Activated naive CD4-positive, alpha-beta T cell treated with anti-CD3 and anti-CD28 coated beads, Interleukin-2, amount 50 U/mL, for 24 hours (primary cell): Measurements from ENCODE around the gene UBE2L5.

Experiments used
- H3K27ac Mint-ChIP-seq: one replicate; pipeline ENCODE4 v1.8.0; 2021; ENCODE audit warnings: mild to moderate bottlenecking, mixed read lengths
- H3K27me3 Mint-ChIP-seq: one replicate; pipeline ENCODE4 v1.8.0; 2021; ENCODE audit warnings: mixed read lengths
- H3K36me3 Mint-ChIP-seq: one replicate; pipeline ENCODE4 v1.8.0; 2021; ENCODE audit warnings: mixed read lengths
- H3K4me1 Mint-ChIP-seq: one replicate; pipeline ENCODE4 v1.8.0; 2021; ENCODE audit warnings: mixed read lengths
- H3K4me3 Mint-ChIP-seq: one replicate; pipeline ENCODE4 v1.8.0; 2021; ENCODE audit warnings: mild to moderate bottlenecking, mixed read lengths
- H3K9me3 Mint-ChIP-seq: one replicate; pipeline ENCODE4 v1.8.0; 2021; ENCODE audit warnings: mixed read lengths

Gene UBE2L5

GRCh38 chr13:30422054-30422839 lies at the start of gene UBE2L5:
TSS of gene UBE2L5 (plus strand) at chr13:30422493. CDS start at chr13:30427991, 5,498 bp downstream.
- no peaks in the 10 kb centered on the region for H3K36me3 Mint-ChIP-seq
- H3K27ac Mint-ChIP-seq: peak within 1 kb of the TSS; percentile 91
- H3K4me3 Mint-ChIP-seq: peak within 1 kb of the TSS; percentile 92
- no peaks in the 10 kb centered on the region for H3K9me3 Mint-ChIP-seq
- peaks cover 13% of the 10 kb centered on the region for H3K4me1 Mint-ChIP-seq
- H3K27me3 Mint-ChIP-seq: no peaks in the 10 kb centered on the region

- H3K4me1 Mint-ChIP-seq: peaks cover 94% of the 10 kb centered on the region
- H3K27me3 Mint-ChIP-seq: no peaks in the 10 kb centered on the region
- peak overlapping the region; percentile 64 for H3K27ac Mint-ChIP-seq
Measured at GRCh38 chr13:30373727-30374126, 48.6 kb upstream of the UBE2L5 start.

DNA sequence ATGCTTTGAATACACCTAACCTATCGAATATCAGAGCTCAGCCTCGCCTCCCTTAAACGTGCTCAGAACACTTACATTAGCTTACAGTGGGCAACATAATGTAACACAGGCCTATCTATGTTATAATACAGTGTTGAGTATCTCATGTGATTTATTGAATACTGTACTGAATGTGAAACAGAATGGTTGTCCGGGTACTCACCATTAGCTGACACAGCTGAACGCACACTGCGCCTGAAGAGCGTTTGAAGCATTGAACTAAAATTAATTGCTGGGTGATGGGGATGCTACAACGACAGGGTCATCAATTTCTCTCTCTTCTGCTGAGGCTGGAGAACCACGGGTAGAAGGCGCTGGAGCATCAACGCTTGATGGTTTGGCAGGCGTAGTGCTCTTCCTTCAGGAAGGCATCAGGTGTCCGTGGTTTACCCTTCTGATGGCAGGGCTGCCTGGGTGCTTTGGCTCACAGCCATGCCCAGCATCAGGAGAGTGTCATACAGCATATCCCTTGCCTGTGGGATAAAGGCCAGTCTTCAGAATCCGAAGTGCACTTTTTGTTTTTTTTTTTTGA lies 46.9 kb upstream of the UBE2L5 start:
- H3K4me3 Mint-ChIP-seq: peak overlapping the region; percentile 73
- H3K36me3 Mint-ChIP-seq: no peaks in the 10 kb centered on the region
- H3K4me1 Mint-ChIP-seq: peaks cover 94% of the 10 kb centered on the region
- peak overlapping the region; percentile 64 for H3K27ac Mint-ChIP-seq
- H3K9me3 Mint-ChIP-seq: no peaks in the 10 kb centered on the region
- no peaks in the 10 kb centered on the region for H3K27me3 Mint-ChIP-seq

More at GRCh38 chr13:30373727-30374126, 48.6 kb upstream of the UBE2L5 start:
- Mint-ChIP-seq H3K4me3 (peak overlapping the region; percentile 40), H3K36me3 (peaks cover 3% of the 10 kb centered on the region), H3K9me3 (no peaks in the 10 kb centered on the region)

DNA sequence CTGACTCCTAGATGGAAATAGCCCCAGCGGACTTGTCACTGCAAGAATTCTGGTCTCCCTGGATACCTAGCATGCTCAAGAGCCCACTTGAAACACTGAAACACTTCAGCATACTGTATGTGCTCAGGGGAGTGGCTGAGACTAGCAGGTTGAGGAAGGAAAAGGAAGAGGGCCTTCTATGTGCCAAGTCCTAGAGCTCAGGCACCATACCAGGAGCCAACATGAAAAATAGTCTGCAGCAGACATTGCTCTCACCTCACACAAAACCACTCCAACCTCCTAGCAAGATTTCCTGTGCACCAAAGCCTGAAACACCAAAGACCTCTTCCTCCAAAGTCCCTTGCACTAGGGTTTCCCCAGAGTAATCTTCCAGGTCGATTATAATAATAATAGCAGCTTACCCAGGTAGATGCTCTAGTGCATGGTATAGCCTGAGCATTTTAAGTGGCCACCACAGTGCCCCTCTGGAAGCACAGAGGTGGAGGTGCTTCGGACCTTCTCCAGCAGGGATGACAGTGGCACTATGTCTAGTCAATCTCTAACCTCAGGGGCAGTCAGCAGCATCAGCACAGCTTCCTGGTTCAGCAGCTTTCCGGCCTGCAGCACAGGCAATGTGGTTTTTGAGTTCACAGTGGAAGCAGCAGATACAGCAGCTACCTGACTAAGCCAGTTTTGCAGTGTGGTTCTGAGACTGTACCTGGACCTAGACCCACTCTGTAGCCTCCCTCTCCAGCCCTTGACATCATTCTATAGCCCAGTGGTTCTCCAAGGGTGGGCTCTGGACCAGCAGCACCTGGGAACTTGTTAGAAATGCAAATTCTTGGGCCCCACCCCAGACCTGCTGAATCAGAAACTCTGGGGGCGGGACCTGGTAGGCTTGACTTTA lies 45.6 kb upstream of the UBE2L5 start:
- Mint-ChIP-seq H3K4me1 (peaks cover 90% of the 10 kb centered on the region), H3K4me3 (peak overlapping the region; percentile 73), H3K27ac (peak overlapping the region; percentile 94)

GRCh38 chr13:30377312-30377685 lies 45.0 kb upstream of the UBE2L5 start:
- H3K27me3 Mint-ChIP-seq: no peaks in the 10 kb centered on the region
- H3K36me3 Mint-ChIP-seq: no peaks in the 10 kb centered on the region
- peak overlapping the region; percentile 73 for H3K4me3 Mint-ChIP-seq
- peaks cover 89% of the 10 kb centered on the region for H3K4me1 Mint-ChIP-seq
- no peaks in the 10 kb centered on the region for H3K9me3 Mint-ChIP-seq
- peak overlapping the region; percentile 94 for H3K27ac Mint-ChIP-seq

More for the DNA sequence above, 45.6 kb upstream of the UBE2L5 start:
- Mint-ChIP-seq H3K36me3 (no peaks in the 10 kb centered on the region), H3K9me3 (no peaks in the 10 kb centered on the region), H3K27me3 (no peaks in the 10 kb centered on the region)

DNA sequence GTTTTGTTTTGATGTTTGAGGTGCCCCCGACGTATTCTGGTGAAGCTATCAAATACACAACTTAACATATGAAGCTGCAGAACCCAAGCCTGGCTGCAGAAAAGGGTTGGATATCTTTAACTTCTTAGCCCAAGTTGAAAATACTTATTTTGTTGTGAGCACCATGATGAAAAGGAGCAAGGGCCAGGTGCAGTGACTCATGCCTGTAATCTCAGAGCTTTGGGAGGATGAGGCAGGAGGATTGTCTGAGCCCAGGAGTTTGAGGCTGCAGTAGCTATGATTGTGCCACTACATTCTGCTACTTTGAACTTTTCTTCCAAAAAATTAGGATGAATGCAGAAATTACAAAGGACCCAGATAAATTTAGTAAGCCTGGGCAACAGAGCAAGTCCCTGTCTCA lies 44.1 kb upstream of the UBE2L5 start:
- Mint-ChIP-seq H3K4me1 (peaks cover 89% of the 10 kb centered on the region), H3K27me3 (no peaks in the 10 kb centered on the region), H3K9me3 (no peaks in the 10 kb centered on the region), H3K4me3 (no peak overlapping the region), H3K36me3 (no peaks in the 10 kb centered on the region), H3K27ac (peak overlapping the region; percentile 76)

DNA sequence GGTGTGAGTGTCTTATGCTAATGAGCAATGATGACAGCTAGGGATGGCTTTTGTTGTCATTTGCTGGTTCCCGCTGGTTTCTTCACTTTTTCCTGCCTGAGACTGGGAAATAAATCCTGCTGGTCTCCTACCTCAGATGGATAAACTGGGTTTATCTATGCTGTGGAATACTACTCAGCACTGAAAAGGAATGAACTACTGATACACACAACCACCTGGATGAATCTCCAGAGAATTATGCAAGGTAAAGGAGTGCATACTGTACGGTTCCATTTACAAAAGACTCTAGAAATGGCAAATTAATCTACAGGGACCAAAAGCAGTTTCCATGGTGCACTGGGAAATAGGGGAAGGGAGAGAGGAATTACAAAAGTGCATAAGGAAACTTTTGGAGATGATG lies 41.2 kb upstream of the UBE2L5 start:
- H3K4me3 Mint-ChIP-seq: no peak overlapping the region
- peaks cover 69% of the 10 kb centered on the region for H3K4me1 Mint-ChIP-seq
- peak overlapping the region; percentile 74 for H3K27ac Mint-ChIP-seq
- no peaks in the 10 kb centered on the region for H3K36me3 Mint-ChIP-seq
- no peaks in the 10 kb centered on the region for H3K9me3 Mint-ChIP-seq
- no peaks in the 10 kb centered on the region for H3K27me3 Mint-ChIP-seq

- no peak overlapping the region for H3K27ac Mint-ChIP-seq
- H3K4me1 Mint-ChIP-seq: peaks cover 52% of the 10 kb centered on the region
- no peaks in the 10 kb centered on the region for H3K9me3 Mint-ChIP-seq
- no peak overlapping the region for H3K4me3 Mint-ChIP-seq
- no peaks in the 10 kb centered on the region for H3K36me3 Mint-ChIP-seq
- H3K27me3 Mint-ChIP-seq: no peaks in the 10 kb centered on the region
Measured at GRCh38 chr13:30382836-30383525, 39.3 kb upstream of the UBE2L5 start.

DNA sequence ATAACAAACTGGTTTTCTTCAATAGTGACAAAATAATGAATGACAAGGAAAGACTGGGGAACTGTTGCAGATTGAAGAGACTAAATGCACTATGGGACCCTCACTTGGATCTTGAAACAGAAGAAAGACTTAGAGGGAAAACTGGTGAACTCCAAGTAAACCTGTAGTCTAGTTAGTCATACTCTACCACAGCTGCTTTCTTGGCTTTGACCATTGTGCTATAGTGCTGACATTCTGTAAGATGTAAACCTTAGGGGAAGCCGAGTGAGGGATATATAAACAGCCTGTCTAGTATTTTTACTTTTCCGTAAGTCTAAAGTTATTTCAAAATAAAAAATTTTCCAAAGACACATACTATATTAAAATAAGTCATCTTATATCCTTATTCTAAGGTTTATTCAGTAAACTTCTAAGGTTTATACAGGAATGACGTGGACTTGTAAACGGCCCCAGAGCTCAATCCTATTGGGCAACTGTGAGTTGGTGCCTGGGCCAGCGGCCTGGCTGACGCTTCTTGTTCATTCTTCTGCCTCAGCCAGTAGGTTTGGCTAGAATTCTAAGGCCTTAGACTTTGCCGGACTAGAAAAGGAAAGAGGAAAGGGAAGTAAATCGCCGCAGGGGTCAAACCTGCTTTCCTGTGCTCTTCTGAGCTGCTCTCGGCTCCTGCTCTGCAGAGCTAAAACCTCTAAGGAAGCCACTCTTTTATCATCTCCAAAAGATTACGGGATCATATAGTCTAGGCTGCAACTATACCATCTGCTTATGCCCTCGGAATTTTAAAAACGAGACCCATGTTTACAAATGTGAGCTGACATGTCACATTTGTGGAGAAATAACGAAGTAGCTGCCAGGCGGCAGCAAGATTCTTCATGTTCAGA lies 33.6 kb upstream of the UBE2L5 start:
- Mint-ChIP-seq H3K4me3 (peak overlapping the region; percentile 86), H3K27me3 (no peaks in the 10 kb centered on the region), H3K36me3 (no peaks in the 10 kb centered on the region), H3K27ac (peak overlapping the region; percentile 97), H3K9me3 (no peaks in the 10 kb centered on the region), H3K4me1 (peaks cover 46% of the 10 kb centered on the region)

- Mint-ChIP-seq H3K4me3 (no peak overlapping the region), H3K27me3 (no peaks in the 10 kb centered on the region), H3K9me3 (no peaks in the 10 kb centered on the region), H3K4me1 (peaks cover 69% of the 10 kb centered on the region), H3K27ac (no peak overlapping the region), H3K36me3 (no peaks in the 10 kb centered on the region)
Measured at GRCh38 chr13:30391956-30392680, 30.2 kb upstream of the UBE2L5 start.

GRCh38 chr13:30392681-30393045 lies 29.6 kb upstream of the UBE2L5 start:
- no peak overlapping the region for H3K27ac Mint-ChIP-seq
- H3K4me1 Mint-ChIP-seq: peaks cover 69% of the 10 kb centered on the region
- H3K4me3 Mint-ChIP-seq: no peak overlapping the region
- H3K36me3 Mint-ChIP-seq: no peaks in the 10 kb centered on the region
- no peaks in the 10 kb centered on the region for H3K9me3 Mint-ChIP-seq
- no peaks in the 10 kb centered on the region for H3K27me3 Mint-ChIP-seq

GRCh38 chr13:30394751-30395191 lies 27.5 kb upstream of the UBE2L5 start:
- Mint-ChIP-seq H3K4me1 (peaks cover 55% of the 10 kb centered on the region), H3K27ac (peak overlapping the region; percentile 79), H3K9me3 (no peaks in the 10 kb centered on the region), H3K36me3 (no peaks in the 10 kb centered on the region), H3K4me3 (peak overlapping the region; percentile 80), H3K27me3 (no peaks in the 10 kb centered on the region)

- Mint-ChIP-seq H3K9me3 (no peaks in the 10 kb centered on the region), H3K27me3 (no peaks in the 10 kb centered on the region), H3K4me3 (peak overlapping the region; percentile 80), H3K36me3 (no peaks in the 10 kb centered on the region), H3K4me1 (peaks cover 53% of the 10 kb centered on the region), H3K27ac (peak overlapping the region; percentile 79)
Measured at GRCh38 chr13:30395192-30396158, 26.8 kb upstream of the UBE2L5 start.
